GM21529 (cell line): ENCODE measurements around the gene ALDH3B1.
"Not testable (repeated sequence)": the region's sequence is repeated elsewhere in the genome, so short reads cannot be mapped to it uniquely, and the experiment has no call there.

Experiments used
- ATAC-seq: cut with Tn5 transposase; IDR thresholded peaks from one replicate; pipeline ENCODE4 v1.9.1; 2021; ENCODE audit not compliant: unreplicated experiment

ALDH3B1 gene, protein sequence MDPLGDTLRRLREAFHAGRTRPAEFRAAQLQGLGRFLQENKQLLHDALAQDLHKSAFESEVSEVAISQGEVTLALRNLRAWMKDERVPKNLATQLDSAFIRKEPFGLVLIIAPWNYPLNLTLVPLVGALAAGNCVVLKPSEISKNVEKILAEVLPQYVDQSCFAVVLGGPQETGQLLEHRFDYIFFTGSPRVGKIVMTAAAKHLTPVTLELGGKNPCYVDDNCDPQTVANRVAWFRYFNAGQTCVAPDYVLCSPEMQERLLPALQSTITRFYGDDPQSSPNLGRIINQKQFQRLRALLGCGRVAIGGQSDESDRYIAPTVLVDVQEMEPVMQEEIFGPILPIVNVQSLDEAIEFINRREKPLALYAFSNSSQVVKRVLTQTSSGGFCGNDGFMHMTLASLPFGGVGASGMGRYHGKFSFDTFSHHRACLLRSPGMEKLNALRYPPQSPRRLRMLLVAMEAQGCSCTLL

DNA sequence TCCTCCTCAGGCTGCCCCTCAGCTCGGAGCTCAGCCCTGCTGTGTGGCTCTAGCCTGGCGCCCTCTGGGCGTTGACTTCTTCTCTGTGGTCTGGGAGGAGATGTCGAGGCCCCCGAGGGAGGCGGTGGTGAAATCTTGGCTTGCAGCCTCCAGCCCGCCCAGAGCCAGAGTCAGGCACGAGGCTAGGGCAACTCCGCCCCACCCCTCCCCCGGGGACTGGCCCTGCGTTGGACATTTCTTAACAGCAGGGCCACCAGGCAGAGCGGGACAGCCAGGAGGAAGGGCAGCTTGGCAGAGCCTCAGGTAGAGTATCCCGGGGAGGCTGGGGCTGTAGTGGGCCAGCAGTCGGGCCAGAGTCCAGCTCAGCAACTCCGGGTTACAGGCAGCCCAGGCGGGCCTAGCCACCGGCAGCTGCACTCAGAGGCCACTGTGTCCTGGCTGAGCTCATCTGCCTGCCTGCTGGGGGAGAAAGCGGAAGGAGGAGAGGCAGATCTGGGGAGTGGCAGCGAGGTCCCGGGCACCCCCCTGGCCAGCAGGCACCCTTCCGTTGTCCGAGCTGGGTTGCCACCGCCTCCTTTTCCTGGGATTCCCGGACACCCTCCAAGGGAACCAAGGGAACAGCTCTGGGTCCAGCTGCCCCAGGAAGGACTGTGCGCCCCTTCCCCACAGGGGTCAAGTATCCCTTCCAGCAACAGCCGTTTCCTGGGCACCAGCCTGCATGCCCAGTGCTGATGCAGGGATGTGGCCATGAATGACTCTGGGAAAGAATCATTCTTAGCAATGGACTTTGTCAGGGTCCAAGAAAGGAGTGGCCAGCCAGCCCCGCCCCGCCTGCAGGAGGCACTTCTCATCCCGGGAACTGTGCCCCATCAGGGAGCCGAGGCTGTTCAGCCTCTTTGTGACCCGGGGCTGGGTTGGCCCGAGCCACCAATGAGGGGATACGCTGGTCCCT, at the start of gene ALDH3B1:
ALDH3B1 (plus strand) TSS at position 238 of the 952 bp plus-strand sequence. CDS start 4,971 bp downstream, outside the sequence.
- no peak for ATAC-seq

DNA sequence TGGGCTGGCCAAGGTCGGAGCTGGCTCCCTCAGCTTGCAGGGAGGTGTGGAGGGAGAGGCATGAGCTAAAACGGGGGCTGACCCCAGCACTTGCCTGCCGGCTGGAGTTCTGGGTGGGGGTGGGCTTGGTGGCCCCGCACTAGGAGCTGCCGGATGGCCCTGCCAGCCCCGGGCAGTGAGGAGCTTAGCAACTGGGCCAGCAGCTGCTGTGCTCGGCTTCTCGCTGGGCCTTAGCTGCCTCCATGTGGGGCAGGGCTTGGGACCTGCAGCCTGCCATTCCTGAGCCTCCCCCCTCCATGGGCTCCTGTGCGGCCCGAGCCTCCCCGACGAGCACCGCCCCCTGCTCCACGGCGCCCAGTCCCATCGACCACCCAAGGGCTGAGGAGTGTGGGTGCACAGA, 46.9 kb upstream of the ALDH3B1 start:
- not testable (repeated sequence) for ATAC-seq

DNA sequence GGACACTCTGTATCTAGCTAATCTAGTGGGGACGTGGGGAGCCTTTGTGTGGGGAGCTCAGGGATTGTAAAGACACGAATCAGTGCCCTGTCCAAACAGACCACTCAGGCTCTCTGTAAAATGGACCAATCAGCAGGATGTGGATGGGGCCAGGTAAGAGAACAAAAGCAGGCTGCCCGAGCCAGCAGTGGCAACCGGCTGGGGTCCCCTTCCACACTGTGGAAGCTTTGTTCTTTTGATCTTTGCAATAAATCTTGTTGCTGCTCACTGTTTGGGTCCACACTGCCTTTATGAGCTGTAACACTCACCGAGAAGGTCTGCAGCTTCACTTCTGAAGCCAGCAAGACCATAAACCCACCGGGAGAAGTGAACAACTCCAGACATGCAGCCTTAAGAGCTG, 46.2 kb upstream of the ALDH3B1 start:
- ATAC-seq = not testable (repeated sequence)

DNA sequence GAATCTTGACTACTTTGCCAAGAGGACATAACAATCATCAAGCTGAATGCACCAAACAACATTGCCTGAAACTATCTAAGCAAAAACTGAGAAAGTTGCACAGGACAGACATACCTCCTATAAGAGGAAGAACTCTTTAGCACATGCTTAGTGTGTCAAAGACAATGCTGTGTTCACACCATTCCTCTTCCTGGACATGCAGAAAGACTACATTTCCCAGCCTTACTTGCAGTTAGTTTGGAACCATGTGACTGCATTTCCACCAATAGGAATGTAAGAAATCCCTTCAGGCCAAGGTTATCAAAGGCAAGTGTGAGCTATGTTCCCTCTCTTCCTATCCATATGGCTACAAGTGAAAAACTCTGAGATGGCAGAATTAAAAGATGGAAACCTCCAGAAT, 45.4 kb upstream of the ALDH3B1 start:
- ATAC-seq = not testable (repeated sequence)

DNA sequence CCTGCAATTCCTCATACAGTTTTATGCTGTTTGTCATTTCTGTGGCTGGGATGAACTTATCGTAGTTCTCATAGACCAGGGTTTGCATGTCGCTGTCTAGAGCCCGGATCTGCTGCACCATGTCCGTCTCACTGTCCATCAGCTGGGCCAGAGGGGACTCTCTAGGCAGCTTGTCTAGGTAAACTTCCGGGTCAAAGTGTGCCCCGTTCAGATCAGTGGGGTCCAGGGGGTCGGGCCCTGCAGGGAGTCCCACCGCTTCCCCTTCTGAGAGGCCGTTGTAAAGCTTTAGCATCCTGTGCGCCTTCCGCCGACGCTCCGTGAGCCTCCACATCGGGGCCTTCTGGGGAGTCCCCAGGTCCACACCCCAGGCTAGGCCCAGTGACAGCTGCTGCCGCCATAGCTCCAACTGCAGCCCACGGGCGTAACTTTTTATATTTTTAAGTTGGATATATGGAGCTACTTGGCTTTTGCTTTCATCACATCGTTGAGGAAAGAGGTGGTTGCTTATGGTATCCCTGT, 44.2 kb upstream of the ALDH3B1 start:
- not testable (repeated sequence) for ATAC-seq

DNA sequence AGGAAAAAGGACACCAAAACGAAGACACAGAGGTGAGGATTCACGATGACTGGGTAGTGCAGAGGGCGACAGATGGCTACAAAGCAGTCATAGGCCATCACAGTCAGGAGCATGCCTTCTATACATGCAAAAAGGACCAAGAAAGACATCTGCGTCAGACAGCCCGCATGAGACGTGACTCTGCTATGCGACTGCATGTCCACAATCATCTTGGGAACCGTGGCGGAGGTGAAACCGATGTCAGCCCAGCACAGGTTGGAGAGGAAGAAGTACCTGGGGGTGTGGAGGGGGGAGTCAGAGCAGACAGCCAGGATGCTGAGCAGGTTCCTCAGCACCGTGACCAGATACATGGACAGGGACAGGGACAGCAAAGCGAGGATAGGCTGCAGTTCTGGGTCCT, 35.4 kb upstream of the ALDH3B1 start:
- ATAC-seq = not testable (repeated sequence)

DNA sequence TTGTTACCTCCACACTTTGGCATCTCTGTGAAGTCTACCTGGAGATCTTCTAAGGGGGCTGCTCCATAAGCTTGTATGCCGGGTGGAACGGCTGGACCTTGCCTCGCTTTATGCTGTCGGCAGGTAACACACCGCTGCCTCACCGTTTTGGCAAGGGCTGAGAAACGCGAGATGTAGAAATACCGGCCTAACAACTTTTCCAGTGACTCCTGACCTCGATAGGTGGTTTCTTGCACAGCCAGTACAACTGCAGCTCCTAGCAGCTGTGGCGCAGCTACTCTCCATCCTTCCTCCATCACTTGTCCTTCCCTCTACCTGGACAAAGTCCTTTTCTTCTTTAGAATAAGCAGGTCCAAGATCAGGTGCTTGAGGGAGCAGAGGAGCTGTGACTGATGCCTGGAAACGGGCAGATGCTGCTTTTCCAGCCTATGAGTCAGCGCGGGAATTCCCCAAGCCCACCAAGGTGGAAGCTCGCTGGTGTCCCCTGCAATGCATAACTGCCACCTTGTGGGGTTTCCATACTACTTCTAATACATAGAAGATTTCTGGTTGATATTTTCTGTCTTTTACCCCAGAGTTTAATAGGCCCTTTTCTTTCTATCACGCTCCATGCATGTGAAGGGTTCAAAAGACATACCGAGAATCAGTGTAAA, 31.2 kb upstream of the ALDH3B1 start:
- ATAC-seq = not testable (repeated sequence)

DNA sequence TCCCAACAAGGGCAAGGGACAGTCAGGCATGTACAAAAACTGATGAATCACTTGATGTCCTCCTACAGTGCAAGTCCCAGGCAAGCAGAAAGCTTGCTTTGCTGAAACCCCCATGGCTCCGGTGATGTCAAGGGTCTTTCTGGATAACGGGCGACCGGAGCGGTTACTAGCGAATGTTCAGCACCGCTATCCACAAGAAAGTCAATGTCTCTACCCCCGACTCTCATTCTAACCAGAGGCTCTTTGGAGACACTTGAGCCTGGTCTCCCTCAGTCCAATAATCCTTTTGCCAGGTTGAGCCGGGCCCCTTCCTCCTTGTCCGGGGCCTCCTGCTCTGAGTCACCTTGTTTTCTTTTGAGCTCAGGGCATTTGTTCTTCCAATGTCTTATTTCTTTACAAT, 28.9 kb upstream of the ALDH3B1 start:
- ATAC-seq = not testable (repeated sequence)

DNA sequence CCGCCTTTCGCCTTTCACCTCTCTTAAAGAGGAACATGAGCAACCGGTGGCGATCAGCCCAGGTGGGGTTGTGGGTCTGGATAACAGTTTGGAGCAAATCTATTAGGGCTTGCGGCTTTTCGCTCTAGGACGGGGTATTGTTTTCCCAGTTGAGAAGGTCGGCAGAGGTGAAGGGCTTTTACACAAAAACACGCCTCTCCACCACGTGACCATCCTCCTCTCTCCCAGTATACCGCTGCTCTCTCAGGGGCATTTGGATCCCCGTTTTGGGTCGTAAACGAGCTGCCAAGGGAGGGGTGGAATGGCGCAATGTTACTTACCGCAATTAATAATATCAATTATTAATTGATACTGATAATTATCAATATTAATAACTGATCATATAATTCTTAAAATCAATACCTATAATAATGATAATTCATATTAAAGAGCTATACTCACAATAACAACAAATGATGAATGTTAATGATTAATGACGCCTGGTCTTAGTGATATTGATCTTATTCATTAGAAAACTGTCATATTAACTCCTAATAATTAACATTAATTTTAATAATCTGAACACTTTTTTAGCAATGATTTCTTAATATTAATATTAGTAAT, 27.8 kb upstream of the ALDH3B1 start:
- not testable (repeated sequence) for ATAC-seq

DNA sequence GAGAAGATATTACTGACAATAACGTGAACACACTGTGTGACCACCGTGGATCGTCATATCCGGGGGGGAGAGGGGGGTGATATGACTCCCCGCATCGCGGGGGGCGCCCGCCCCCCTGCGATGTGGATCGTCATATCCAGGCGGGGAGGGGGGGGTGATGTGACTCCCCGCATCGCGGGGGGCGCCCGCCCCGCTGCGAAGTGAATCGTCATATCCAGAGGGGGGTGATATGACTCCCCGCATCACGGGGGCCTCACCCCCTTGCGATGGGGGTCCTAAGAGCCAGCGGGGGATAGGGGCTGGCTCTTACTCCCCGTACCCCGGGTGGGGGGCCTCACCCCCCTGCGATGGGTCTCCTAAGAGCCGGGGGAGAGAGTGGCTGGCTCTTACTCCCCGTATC, 26.2 kb upstream of the ALDH3B1 start:
- no peak for ATAC-seq

DNA sequence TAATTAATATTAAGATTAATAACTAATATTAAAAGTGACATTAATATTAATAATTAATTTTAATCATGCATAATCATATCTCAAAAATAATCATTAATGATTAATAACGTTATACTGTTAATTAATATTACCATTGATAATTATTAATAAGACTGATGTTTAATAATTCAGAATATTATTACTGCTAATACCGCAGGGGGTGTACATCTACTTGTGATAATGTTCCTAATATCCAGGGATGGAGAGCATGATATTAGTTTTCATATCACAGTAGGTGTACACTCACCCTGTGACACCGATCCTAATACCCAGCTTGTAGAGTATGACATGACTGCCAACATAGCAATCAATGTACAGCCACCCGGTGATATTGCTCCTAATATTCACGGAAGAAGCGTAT, 24.8 kb upstream of the ALDH3B1 start:
- not testable (repeated sequence) for ATAC-seq

DNA sequence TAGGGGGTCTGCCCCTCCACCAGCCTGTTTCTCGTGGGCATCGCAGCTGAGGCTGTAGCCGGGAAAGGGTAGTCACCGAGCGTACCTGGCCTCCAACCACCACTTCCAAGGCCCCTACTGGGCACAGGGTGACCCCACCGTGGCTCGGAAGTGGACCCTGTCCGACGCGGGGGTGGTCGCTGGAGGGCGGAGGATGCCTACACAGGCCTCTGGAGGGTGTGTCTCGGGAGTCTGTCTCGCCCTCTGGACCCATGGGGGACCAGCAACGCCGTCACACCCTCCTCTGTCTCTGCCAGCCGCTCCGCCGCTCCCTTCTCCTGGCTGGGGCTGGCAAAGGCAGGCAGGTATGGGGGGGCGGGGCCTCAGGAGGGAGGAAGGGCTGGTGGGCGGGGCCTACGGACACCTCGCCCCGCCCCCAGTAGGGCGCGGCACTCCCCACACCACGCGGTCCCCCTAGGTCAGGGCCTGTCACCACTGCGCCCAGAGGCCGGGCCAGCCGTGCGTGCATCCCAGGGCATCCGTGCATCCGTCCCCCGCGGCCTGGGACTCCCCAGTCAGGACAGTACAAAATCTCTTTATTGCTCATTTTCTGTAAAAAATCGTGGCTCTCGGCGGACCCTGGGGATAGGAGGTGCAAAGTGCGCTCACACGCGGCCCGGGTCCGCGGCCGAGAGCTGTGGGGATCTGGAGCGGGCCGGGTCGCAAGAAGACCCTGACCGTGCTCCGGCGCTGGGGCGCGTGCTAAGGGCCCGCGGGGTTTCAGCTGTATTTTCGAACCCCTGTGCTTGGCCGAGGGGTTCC, 19.4 kb upstream of the ALDH3B1 start:
- ATAC-seq = not testable (repeated sequence)

DNA sequence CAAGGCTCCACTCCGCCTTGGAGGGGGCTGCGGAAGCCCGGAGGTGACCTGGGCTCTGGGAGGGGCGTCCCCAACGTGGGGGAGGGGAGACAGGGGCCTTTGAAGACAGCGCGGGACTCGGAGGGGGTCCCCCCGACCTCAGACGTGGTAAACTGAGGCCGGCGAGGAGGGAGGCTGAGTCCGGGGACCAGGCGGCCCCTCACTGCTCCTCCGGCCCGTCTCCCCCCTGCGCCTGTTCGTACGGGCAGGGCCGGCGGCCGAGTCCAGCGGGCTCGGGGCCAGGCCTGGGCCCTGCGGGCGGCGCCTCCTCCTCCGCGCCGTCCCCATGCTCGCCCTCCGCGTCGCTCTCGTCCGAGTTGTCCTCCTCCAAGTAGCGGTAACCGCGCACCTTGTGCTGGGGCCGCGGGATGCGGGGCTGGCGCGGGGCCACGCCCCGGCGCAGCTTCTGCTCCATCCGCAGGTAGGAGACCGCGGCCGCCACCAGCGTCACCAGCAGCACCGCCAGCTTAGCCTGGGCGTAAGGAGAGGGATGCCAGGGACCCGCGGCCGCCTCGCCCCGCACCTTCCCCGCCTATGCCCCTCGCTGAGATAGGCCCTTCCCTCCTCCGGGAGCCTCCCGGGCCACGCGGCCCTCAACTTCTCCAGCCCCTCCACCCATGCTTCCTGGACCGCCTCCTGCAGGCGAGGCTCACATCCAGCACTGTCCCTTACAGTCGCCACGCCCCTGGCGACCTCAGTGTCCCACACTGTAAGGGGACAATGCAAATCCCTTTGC, 18.6 kb upstream of the ALDH3B1 start:
- ATAC-seq = not testable (repeated sequence)

DNA sequence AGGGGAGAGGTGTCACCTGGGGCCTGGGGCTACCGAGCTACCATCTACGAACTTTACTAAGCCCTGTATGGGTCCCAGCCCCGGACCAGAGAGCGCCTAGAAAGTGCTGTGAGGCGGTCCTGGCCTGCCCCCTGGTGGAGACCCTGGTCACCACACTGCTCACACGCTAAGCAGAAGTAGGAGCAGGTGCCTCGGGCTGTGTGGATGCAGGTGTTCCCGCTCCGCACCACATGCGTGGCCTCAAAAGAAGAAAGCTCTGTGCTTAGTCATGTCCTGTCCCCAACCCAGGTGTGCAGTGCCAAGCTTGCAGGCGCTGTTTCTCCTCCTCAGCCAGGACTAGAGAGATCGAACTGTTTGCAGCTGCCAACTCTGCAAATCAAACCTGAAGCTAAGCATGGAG, 16.3 kb upstream of the ALDH3B1 start:
- not testable (repeated sequence) for ATAC-seq

DNA sequence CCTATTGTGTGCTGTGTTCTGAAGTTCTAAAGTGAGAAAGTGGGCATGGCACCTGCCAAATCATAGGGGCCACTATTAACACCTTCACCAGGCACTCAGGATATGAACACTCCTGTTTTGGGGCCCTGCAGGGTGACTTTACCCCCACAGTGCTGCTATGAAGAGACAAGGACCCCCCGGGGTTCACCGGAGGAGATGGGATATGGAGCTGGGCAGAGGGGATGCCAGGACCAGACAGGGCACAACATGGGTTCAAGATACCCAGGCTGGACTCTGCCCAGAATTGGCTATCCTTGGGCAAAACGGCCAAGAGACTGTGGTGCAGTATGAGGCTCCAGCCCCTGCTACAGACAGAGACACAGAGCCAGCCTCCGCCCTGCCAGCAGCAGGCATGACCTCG, 15.7 kb upstream of the ALDH3B1 start:
- ATAC-seq = not testable (repeated sequence)

DNA sequence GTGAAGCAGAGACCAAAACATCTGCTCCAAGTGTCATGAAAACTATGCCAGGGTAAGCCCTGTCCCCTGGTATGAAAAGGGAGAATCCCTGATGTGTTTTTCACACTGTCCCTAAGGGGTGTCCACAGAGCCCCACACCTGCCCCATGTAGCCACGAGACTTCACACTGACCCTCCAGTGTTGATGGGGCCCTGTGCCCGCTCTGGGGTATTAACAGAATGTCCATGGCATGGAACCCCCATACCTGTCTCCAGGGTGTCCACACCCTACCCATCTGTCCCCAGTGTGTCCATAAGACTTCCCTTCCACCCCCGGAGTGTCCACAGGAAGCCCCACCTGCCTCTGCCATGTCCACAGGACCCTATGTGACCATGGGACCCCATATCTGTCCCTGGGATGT, 15.0 kb upstream of the ALDH3B1 start:
- ATAC-seq = not testable (repeated sequence)

DNA sequence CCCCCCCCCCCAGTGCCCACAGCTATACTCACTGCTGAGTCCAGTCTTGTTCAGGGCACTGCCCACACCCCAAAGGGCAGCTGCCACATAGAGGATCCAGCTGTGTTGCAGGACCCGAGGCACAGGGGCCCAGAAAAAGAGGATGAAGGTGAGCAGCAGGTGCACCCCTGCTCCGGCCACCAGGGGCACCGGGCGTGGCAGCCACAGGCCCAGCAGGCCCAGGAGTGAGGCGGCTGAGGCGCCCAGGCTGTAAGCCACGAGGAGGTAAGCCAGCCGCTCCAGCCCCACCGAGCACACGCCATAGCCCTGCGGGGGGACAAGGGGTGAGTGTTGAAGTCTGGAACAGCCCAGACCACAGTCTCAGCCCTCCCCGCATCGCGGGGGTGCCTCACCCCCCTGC, 14.5 kb upstream of the ALDH3B1 start:
- ATAC-seq = not testable (repeated sequence)

DNA sequence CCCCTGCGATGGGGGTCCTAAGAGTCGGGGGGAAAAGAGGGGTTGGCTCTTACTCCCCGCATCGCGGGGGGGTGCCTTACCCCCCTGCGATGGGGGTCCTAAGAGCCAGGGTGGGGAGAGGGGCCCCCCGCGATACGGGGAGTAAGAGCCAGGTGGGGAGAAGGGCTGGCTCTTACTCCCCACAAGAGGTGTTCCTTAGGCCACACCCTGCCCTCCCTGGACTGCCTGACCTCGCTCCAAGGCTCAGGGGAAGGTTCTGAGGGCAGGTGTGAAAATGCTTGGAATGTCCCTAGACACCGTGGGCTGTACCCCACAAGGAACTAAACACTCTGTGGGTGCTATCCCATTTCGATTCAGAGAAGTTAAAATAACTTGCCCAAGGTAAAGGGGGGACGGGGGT, 14.1 kb upstream of the ALDH3B1 start:
- no peak for ATAC-seq
